HepG2 (cell line): ENCODE results near the gene RABL6. TPM values are rescaled to one million over a fixed set of nuclear protein-coding genes. Genes with fewer than 3 reads are reported as not detected.

Source experiments
- CENPBD1 ChIP-seq: sonication (generic); formaldehyde crosslinking; IDR thresholded peaks from 2 replicates; pipeline ENCODE4 v1.8.0; 2022; ENCODE audit warnings: missing genetic modification reagents, low read depth, mild to moderate bottlenecking, borderline replicate concordance
- DDIT3 ChIP-seq: sonication (generic); formaldehyde crosslinking; IDR thresholded peaks from 2 replicates; pipeline ENCODE4 v1.4.0; 2020; ENCODE audit warnings: mild to moderate bottlenecking, missing genetic modification reagents
- FOXO4 ChIP-seq: sonication (generic); formaldehyde crosslinking; conservative IDR thresholded peaks from 2 replicates; pipeline ENCODE4 v1.8.1; 2023; ENCODE audit warnings: missing genetic modification reagents
- GFI1 ChIP-seq: sonication (generic); formaldehyde crosslinking; IDR thresholded peaks from 2 replicates; pipeline ENCODE4 v1.5.0; 2020; ENCODE audit warnings: missing genetic modification reagents, mild to moderate bottlenecking, borderline replicate concordance
- HDAC2 ChIP-seq: sonication (generic); formaldehyde crosslinking; IDR thresholded peaks from 2 replicates; pipeline ENCODE4 v1.4.0; 2020; ENCODE audit warnings: missing genetic modification reagents
- HNRNPUL1 ChIP-seq: fragments of 200-400 bp; formaldehyde crosslinking; IDR thresholded peaks from 2 replicates; pipeline ENCODE4 v1.6.1; 2017; ENCODE audit warnings: low read depth, mild to moderate bottlenecking, low read length, moderate library complexity
- MED1 ChIP-seq: sonication (generic); formaldehyde crosslinking; IDR thresholded peaks from 2 replicates; pipeline ENCODE4 v1.4.0; 2020; ENCODE audit warnings: missing genetic modification reagents
- MED8 ChIP-seq: sonication (generic); formaldehyde crosslinking; IDR thresholded peaks from 2 replicates; pipeline ENCODE4 v1.8.1; 2023; ENCODE audit warnings: mild to moderate bottlenecking, missing genetic modification reagents; ENCODE audit not compliant: insufficient replicate concordance
- NR2C2 ChIP-seq: sonication (generic); formaldehyde crosslinking; IDR thresholded peaks from 2 replicates; pipeline ENCODE4 v1.4.0; 2020; ENCODE audit warnings: missing genetic modification reagents, mild to moderate bottlenecking, moderate library complexity, borderline replicate concordance
- NR2F6 ChIP-seq, 2 experiments: IDR thresholded peaks; 2 replicates each; pipeline ENCODE4 v1.6.1; 2016; ENCODE audit warnings: antibody characterized with exemption in 1 of 2, mild to moderate bottlenecking in 1 of 2
- SNRNP70 ChIP-seq: fragments of 200-400 bp; formaldehyde crosslinking; IDR thresholded peaks from 2 replicates; pipeline ENCODE4 v1.6.1; 2017; ENCODE audit warnings: mild to moderate bottlenecking, low read depth, low read length, moderate library complexity
- SOX5 ChIP-seq: IDR thresholded peaks from 2 replicates; pipeline ENCODE4 v1.6.1; 2016; ENCODE audit warnings: borderline replicate concordance
- UBTF ChIP-seq: sonication (generic); formaldehyde crosslinking; IDR thresholded peaks from 2 replicates; pipeline ENCODE4 v1.4.0; 2020; ENCODE audit warnings: mild to moderate bottlenecking, missing genetic modification reagents
- ZFP36 ChIP-seq: fragments of 150-350 bp; IDR thresholded peaks from 2 replicates; pipeline ENCODE4 v1.6.1; 2018; ENCODE audit warnings: borderline replicate concordance, low read length, low read depth; ENCODE audit not compliant: partially characterized antibody
- ZNF143 ChIP-seq: sonication (generic); formaldehyde crosslinking; IDR thresholded peaks from 2 replicates; pipeline ENCODE4 v1.4.0; 2020; ENCODE audit warnings: missing genetic modification reagents
- ZNF17 ChIP-seq: sonication (generic); formaldehyde crosslinking; IDR thresholded peaks from 2 replicates; pipeline ENCODE4 v1.5.0; 2020; ENCODE audit warnings: mild to moderate bottlenecking, missing genetic modification reagents
- ZNF251 ChIP-seq: sonication (generic); formaldehyde crosslinking; IDR thresholded peaks from 2 replicates; pipeline ENCODE4 v1.9.0; 2021; ENCODE audit warnings: mild to moderate bottlenecking, missing genetic modification reagents
- ZNF547 ChIP-seq: sonication (generic); formaldehyde crosslinking; IDR thresholded peaks from 2 replicates; pipeline ENCODE4 v1.5.1; 2020; ENCODE audit warnings: mild to moderate bottlenecking, missing genetic modification reagents
- ZNF784 ChIP-seq: sonication (generic); formaldehyde crosslinking; IDR thresholded peaks from 2 replicates; pipeline ENCODE4 v1.5.1; 2020; ENCODE audit warnings: missing genetic modification reagents, mild to moderate bottlenecking, borderline replicate concordance
- ZSCAN21 ChIP-seq: sonication (generic); formaldehyde crosslinking; IDR thresholded peaks from 2 replicates; pipeline ENCODE4 v1.8.0; 2022; ENCODE audit warnings: mild to moderate bottlenecking, missing genetic modification reagents, moderate library complexity, borderline replicate concordance
- ZXDC ChIP-seq: sonication (generic); formaldehyde crosslinking; IDR thresholded peaks from 2 replicates; pipeline ENCODE4 v1.5.0; 2020; ENCODE audit warnings: mild to moderate bottlenecking, missing genetic modification reagents
- polyA plus RNA-seq, 8 experiments: library from polyadenylated mRNA; depleted of rRNA in 3 of 8; stranded (reverse) in 7 of 8; unstranded in 1 of 8; fragments of >200 nt; fragmentation: Illumina TruSeq in 4 of 8; extraction: Trizol in 4 of 8; gene quantifications; 2 replicates each; pipeline versions ENCODE4 v1.2.1 to v1.2.3, GENCODE V29; 2011 to 2016; ENCODE audit warnings: low read depth in 4 of 8, missing spikeins in 1 of 8, mixed read lengths in 1 of 8; ENCODE audit not compliant: insufficient read depth in 1 of 8
- total RNA-seq, 5 experiments: library from RNA; depleted of rRNA; stranded (reverse); fragments of >200 nt; fragmentation: Illumina TruSeq; extraction: Trizol; gene quantifications; 2 replicates each; pipeline ENCODE4 v1.2.3, GENCODE V29; 2016; ENCODE audit warnings: low read depth in 1 of 5

The RABL6 gene
- total and polyA plus RNA-seq, 2 of the 13 experiments (the other 11 are each of a cell fraction or from before 2014, with no cell fraction given): 81.5 to 125 TPM

GRCh38 chr9:136791516-136792276, 16.1 kb upstream of the RABL6 start (continued):
- TF ChIP-seq UBTF (CRISPR knock-in tag): peak; percentile 69
- no peak for TF ChIP-seq ZNF17 (CRISPR knock-in tag)
- TF ChIP-seq NR2C2 (CRISPR knock-in tag): no peak
- TF ChIP-seq ZXDC (CRISPR knock-in tag): no peak
- TF ChIP-seq NR2F6 (IDR thresholded peaks at IDR 0.05): no peak
- TF ChIP-seq NR2F6 (CRISPR knock-in tag; IDR thresholded peaks at IDR 0.05): peak; percentile 3; the same call in 1 of the 2 replicates
- TF ChIP-seq MED1 (CRISPR knock-in tag): no peak; the same call in 1 of the 2 replicates
- TF ChIP-seq ZNF143 (CRISPR knock-in tag): no peak
- TF ChIP-seq ZNF547: peak; percentile 20
- TF ChIP-seq ZNF784 (CRISPR knock-in tag): no peak; the same call in 1 of the 2 replicates
- no peak for TF ChIP-seq SOX5 (CRISPR knock-in tag)
- TF ChIP-seq GFI1 (CRISPR knock-in tag): no peak
- TF ChIP-seq ZSCAN21 (CRISPR knock-in tag): no peak; the same call in 1 of the 2 replicates
- no peak for TF ChIP-seq SNRNP70
- no peak for TF ChIP-seq FOXO4
- TF ChIP-seq ZNF251: no peak
- TF ChIP-seq HNRNPUL1: no peak
- no peak for TF ChIP-seq DDIT3 (CRISPR knock-in tag)
- TF ChIP-seq ZFP36: no peak
- TF ChIP-seq HDAC2: 0 out of 2 replicates have a peak, but pooled peaks have one; percentile 13
- no peak for TF ChIP-seq CENPBD1 (CRISPR knock-in tag)
- TF ChIP-seq MED8 (CRISPR knock-in tag): peak; percentile 3
